Upper lobe of left lung (tissue), 6 donors: Measurements from ENCODE around the gene MUC5AC. TPM values are rescaled to one million over a fixed set of nuclear protein-coding genes. Genes with fewer than 3 reads are reported as not detected.
"Not testable (repeated sequence)": the region's sequence is repeated elsewhere in the genome, so short reads cannot be mapped to it uniquely, and the experiment has no call there.

Experiments used
- ATAC-seq, 2 donors: fragments of 200-7000 bp; cut with Tn5 transposase; one replicate each; pipeline ENCODE4 v1.9.1; 2022; ENCODE audit warnings: mild to moderate bottlenecking in 2 of 2, moderate library complexity in 2 of 2; ENCODE audit not compliant: low FRiP score in 2 of 2
- DNase-seq, 2 donors: peaks; one replicate each; pipeline ENCODE4 v3.0.0-alpha.2; 2019 to 2020
- H3K27ac ChIP-seq, 4 donors: fragments of 200-600 bp; sonication (generic); one replicate each; pipeline ENCODE4 v1.5.1; 2016 to 2019
- H3K27me3 ChIP-seq, 4 donors: fragments of 200-600 bp; sonication (generic); one replicate each; pipeline ENCODE4 v1.5.1; 2017 to 2019
- H3K36me3 ChIP-seq, 4 donors: fragments of 200-600 bp; sonication (generic); one replicate each; pipeline ENCODE4 v1.5.1; 2016 to 2019
- H3K4me1 ChIP-seq, 4 donors: fragments of 200-600 bp; sonication (generic); one replicate each; pipeline ENCODE4 v1.5.1; 2018 to 2019
- H3K4me3 ChIP-seq, 4 donors: fragments of 200-600 bp; sonication (generic); one replicate each; pipeline ENCODE4 v1.5.1; 2017 to 2019; ENCODE audit warnings: mild to moderate bottlenecking in 2 of 4, moderate library complexity in 1 of 4
- H3K9me3 ChIP-seq, 4 donors: fragments of 200-600 bp; sonication (generic); one replicate each; pipeline ENCODE4 v1.5.1; 2018 to 2019
- CTCF ChIP-seq, 6 experiments: fragments of 450-650 bp in 4 of 6; fragments of 200-600 bp in 2 of 6; sonication (generic) in 2 of 6; IDR thresholded peaks; one replicate each; pipeline ENCODE4 v1.5.1; 2016 to 2019; ENCODE audit warnings: antibody characterized with exemption in 6 of 6
- EP300 ChIP-seq, 4 donors: sonication (generic); formaldehyde crosslinking; IDR thresholded peaks; one replicate each; pipeline ENCODE4 v1.5.1; 2017; ENCODE audit warnings: antibody characterized with exemption in 4 of 4, control low read depth in 2 of 4
- POLR2A ChIP-seq, 4 donors: fragments of 450-650 bp; IDR thresholded peaks; one replicate each; pipeline ENCODE4 v1.5.1; 2016 to 2017; ENCODE audit warnings: antibody characterized with exemption in 4 of 4, mild to moderate bottlenecking in 2 of 4
- POLR2AphosphoS5 ChIP-seq, 2 donors: sonication (generic); formaldehyde crosslinking; IDR thresholded peaks; one replicate each; pipeline ENCODE4 v1.5.1; 2017; ENCODE audit warnings: antibody characterized with exemption in 2 of 2
- WGBS, 2 donors: methylation state at CpG; one replicate each; pipeline ENCODE4 v1.1.5; 2017 to 2018; 5-methylcytosine and 5-hydroxymethylcytosine counted together
- total RNA-seq, 6 donors: library from RNA; depleted of rRNA in 4 of 6; stranded (reverse); fragments of >200 nt in 4 of 6; gene quantifications; one replicate each; pipeline versions ENCODE4 v1.1.0 to v1.2.1, GENCODE V29; 2016 to 2021
- donor health status: DM: no; HTN: no; CAD: no; lungs with moderate emphysema.
- donor health status: DM: no; HTN: yes; CAD: no; lungs with severe emphysema.

MUC5AC gene
- total RNA-seq, 6 donors from 2014 or later, result under 0.01 to 7.3 (median 0.78) TPM; not detected in 1

DNA sequence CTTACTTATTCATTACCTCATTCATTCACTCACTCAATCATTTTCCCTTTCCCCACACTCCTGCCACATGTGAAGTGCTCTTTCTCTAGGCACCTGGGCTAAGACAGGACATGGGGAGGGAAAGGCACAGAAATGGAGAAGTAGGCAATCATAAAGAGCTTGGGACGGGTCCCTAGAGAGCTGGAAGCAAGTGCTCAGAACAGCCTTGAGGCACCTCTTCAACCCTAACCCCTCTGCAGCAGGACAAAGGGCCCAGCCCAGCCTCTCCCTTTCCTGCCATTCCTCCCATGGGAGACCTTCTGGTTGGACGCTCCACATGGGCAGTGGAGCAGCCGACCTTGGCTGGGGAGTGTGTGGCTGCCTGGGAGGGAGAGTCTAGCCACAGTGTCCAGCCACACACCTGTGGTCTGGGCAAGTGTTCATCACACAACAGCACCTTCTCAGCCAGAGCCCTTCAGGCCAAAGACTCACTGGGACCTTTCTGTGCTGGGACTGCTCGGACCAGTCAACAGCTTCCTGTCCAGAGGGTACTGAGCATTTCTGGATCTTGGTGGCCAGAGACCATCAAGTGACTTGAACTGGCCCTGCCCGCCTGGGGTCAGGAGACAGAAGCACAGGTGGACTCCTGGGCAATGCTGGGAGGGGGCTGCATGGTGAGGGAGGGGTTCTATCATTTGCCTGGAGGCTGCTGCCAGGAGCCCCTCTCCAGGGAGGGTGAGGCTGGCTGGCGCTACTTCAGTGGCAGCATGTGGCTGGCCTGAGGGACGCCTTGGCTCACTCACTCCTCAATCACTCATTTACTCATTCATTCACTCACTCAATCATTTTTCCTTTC is 1.0 kb upstream of the MUC5AC start:
- DNase-seq, result peak in 1 of 2 donors; percentile 9
- 81 to 90% methylated on average over 5 to 7 of the region's 7 CpGs for WGBS, 2 donors
- no peak for TF ChIP-seq POLR2A (IDR thresholded peaks at IDR 0.05)
- no peak for TF ChIP-seq EP300 (IDR thresholded peaks at IDR 0.05)
- TF ChIP-seq POLR2AphosphoS5 (IDR thresholded peaks at IDR 0.05), result no peak
- no peak for TF ChIP-seq CTCF (IDR thresholded peaks at IDR 0.05)

DNA sequence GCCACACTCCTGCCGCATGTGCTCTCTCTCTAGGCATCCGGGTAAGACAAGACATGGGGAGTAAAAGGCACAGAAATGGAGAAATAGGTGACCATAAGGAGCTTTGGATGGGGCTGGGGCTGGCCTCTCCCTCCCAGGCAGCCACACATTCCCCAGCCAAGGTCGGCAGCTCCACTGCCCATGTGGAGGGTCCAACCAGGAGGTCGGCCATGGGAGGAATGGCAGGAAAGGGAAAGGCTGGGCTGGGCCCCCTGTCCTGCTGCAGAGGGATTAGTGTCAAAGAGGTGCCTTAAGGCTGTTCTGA is 460 bp upstream of the MUC5AC start:
- H3K4me3 ChIP-seq, result no peak overlapping the region
- 53 to 77% methylated on average over 4 of the region's 4 CpGs for WGBS, 2 donors
- TF ChIP-seq CTCF (IDR thresholded peaks at IDR 0.05), result no peak
- TF ChIP-seq POLR2A (IDR thresholded peaks at IDR 0.05), result no peak
- TF ChIP-seq POLR2AphosphoS5 (IDR thresholded peaks at IDR 0.05), result no peak
- TF ChIP-seq EP300 (IDR thresholded peaks at IDR 0.05), result no peak
- no peaks in the 10 kb centered on the region for H3K36me3 ChIP-seq
- H3K4me1 ChIP-seq, result no peaks in the 10 kb centered on the region
- no peak overlapping the region for H3K27ac ChIP-seq
- peak in 1 of 2 donors; percentile 20 for DNase-seq
- H3K9me3 ChIP-seq, result no peaks in the 10 kb centered on the region
- ATAC-seq, result no peak
- H3K27me3 ChIP-seq, result no peaks in the 10 kb centered on the region

More for the DNA sequence above, 1.0 kb upstream of the MUC5AC start:
- H3K27ac ChIP-seq, result no peak overlapping the region
- no peaks in the 10 kb centered on the region for H3K4me1 ChIP-seq
- no peaks in the 10 kb centered on the region for H3K27me3 ChIP-seq
- ATAC-seq, result no peak
- H3K36me3 ChIP-seq, result no peaks in the 10 kb centered on the region
- H3K4me3 ChIP-seq, result no peak overlapping the region
- H3K9me3 ChIP-seq, result no peaks in the 10 kb centered on the region

DNA sequence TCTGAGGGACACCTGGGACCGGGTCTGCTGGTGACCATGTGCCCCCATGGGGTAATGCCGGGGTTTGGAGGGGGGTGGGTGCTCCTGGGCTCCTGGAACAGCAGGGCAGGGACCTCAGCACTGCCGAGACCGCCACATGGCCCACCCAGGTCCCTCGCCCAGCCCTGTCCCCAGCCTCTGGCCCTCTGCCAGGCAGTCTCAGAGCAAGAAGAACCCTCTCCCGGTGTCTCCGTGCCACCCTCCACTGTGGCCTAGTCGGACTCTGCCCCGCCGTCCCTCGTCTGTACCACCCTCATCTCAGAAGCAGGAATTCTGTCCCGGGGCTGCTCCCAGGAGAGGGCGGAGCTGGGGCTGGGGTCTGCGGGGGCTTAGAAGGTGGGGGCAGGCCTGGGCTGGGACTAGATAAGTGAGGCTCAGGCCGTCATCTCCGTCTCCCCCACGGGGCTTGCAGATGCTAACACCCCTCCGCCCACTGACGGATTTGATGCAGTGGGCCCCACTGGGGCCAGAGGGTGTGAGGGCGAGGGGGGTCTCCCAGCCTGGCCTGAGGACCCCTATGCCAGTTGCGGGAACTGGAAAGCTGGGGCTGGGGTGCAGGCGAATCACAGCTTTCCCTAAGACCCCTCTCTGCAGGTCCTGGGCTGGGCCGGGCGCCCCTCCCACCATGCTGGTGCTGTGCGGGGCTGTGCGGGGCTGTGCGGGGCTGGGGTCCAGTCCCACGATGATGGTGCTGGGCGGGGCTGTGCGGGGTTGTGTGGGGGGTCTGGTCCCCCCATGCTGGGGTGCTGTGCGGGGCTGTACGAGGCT is 1.1 kb downstream of the MUC5AC start:
- peak; percentile 17 to 74 for DNase-seq
- Histone ChIP-seq H3K27ac (no peak overlapping the region), H3K27me3 (no peaks in the 10 kb centered on the region), H3K9me3 (no peaks in the 10 kb centered on the region), H3K36me3 (no peaks in the 10 kb centered on the region), H3K4me1 (no peaks in the 10 kb centered on the region), H3K4me3 (no peak overlapping the region)
- ATAC-seq, result no peak
- TF ChIP-seq POLR2AphosphoS5 (IDR thresholded peaks at IDR 0.05) (no peak), POLR2A (IDR thresholded peaks at IDR 0.05) (no peak), EP300 (IDR thresholded peaks at IDR 0.05) (no peak), CTCF (IDR thresholded peaks at IDR 0.05) (no peak)
- 76 to 80% methylated on average over 11 to 26 of the region's 32 CpGs for WGBS, 2 donors

GRCh38 chr11:1159488-1160220 is 1.9 kb downstream of the MUC5AC start:
- peak in 1 of 2 donors; percentile 58 for DNase-seq
- not testable (repeated sequence) for ATAC-seq, H3K9me3 ChIP-seq, H3K4me1 ChIP-seq, H3K27me3 ChIP-seq, H3K36me3 ChIP-seq, H3K4me3 ChIP-seq, H3K27ac ChIP-seq
- WGBS, 2 donors, result 33 to 75% methylated on average over 1 to 9 of the region's 24 CpGs
